MM.1S (cell line): ENCODE measurements around the gene CACNA1C.

ENCODE experiments used
- CTCF ChIP-seq: fragments of 300-600 bp; sonication (generic); IDR thresholded peaks from 2 replicates; pipeline ENCODE4 v1.5.1; 2016; ENCODE audit warnings: antibody characterized with exemption, low read length, mixed read lengths
- EZH2 ChIP-seq: fragments of 300-600 bp; sonication (generic); optimal IDR thresholded peaks from 2 replicates; pipeline ENCODE3; 2017; ENCODE audit warnings: low read depth, mild to moderate bottlenecking, antibody characterized with exemption, low read length, mixed read lengths
- EZH2phosphoT487 ChIP-seq: fragments of 300-600 bp; sonication (generic); IDR thresholded peaks from 2 replicates; pipeline ENCODE4 v1.6.1; 2018; ENCODE audit warnings: antibody characterized with exemption, low read length

GRCh38 chr12:2003676-2004112, 49.1 kb upstream of the CACNA1C start:
- no peak for TF ChIP-seq CTCF
- TF ChIP-seq EZH2: no peak
- TF ChIP-seq EZH2phosphoT487: no peak
